NCI-H2196 (cell line): ENCODE results near the gene RFXANK.
"Not testable (repeated sequence)": the region's sequence is repeated elsewhere in the genome, so short reads cannot be mapped to it uniquely, and the experiment has no call there.

ENCODE experiments used
- DNase-seq: peaks from one replicate; lab custom pipeline; 2025; ENCODE audit not compliant: unreplicated experiment; lab: John Stamatoyannopoulos, UW

The RFXANK gene

GRCh38 chr19:19192078-19192882 is at the start of gene RFXANK, which contains the start of gene BORCS8:
RFXANK (plus strand) TSS chr19:19192258; CDS start chr19:19193947, 1,689 bp downstream.
BORCS8 (minus strand) TSS chr19:19192152; CDS start chr19:19192117, 35 bp downstream.
- peak; percentile 99 for DNase-seq

GRCh38 chr19:19142347-19142746 is 49.7 kb upstream of the RFXANK start:
- DNase-seq = no peak

DNA sequence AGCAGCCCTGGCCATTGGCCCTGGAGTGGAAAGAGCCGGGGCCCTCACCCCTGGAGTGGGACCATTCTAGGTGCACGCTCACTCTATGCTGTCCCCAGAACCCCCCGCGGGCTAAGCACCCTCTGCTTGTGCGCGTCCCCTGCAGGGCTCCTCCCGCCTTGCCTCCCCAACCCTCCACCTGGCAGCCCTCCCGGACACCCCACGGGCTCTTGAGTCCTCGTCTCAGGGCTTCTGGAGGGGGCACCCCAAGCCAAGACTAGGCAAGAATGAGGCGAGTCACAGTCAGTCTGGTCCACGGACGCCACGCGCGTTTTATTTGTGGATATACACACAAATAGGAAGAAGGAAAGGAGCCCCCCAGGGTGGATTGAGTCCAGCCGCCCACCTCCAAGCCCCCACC is 46.8 kb upstream of the RFXANK start:
- no peak for DNase-seq

GRCh38 chr19:19145684-19146608 is 46.1 kb upstream of the RFXANK start:
- peak; percentile 80 for DNase-seq

DNA sequence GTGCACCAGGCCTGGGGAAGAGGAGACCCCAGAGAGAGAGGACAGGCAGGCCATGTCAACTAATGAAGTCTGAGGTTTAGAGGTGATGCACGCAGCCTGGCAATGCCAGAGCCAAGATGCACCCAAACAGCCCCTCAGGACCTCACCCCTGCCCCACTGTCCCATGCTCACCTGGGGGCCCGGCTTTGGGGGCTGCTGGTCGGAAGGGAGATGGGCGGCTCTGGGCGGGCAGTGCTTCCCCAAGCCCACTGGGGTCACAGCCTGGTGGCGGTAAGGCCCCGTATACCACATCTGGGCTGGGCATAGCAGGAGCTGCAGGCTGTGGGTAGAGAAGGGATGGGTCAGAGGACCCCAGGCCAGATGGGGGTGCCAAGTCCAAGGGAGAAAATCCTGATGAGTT is 45.2 kb upstream of the RFXANK start:
- no peak for DNase-seq

- no peak for DNase-seq
Observed at GRCh38 chr19:19147344-19147743, 44.7 kb upstream of the RFXANK start.

GRCh38 chr19:19148504-19148903 is 43.6 kb upstream of the RFXANK start:
- DNase-seq = not testable (repeated sequence)

- no peak for DNase-seq
Observed at GRCh38 chr19:19149435-19149834, 42.6 kb upstream of the RFXANK start.

- DNase-seq = no peak
Observed at GRCh38 chr19:19151418-19151817, 40.6 kb upstream of the RFXANK start.

DNA sequence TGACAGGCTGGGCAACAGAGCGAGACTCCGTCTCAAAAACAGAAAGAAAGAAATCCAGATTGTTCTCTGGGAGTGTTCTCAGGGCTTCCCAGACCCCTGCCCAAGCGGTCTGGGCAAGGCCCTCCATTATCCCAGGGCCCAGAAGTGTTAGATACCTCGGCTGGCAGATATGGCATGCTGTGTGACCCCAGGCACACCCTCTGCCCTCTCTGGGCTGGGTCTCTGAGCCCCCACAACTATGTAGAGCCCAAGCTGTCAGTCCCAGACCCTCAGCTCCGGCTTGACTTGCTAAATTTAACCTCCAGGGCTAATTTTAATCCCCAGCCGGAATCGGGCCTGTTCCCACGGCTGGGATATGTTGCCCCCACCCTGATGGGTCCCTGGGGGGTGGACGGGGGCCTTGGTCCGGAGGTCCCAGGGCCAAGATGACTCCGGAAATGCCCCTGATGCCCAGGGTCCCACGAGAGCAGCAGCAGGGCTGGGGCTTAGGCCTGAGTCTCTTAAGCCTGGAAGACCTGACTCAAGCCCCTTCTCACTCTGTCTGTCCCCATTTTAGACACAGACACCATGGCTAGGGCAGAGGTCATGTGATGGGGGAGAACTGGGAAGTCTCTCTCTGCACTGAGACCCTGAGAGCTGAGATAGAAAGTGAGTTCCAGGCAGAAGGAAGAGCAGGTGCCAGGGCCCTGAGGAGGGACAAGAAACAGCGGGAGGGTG is 39.2 kb upstream of the RFXANK start:
- DNase-seq = no peak

- no peak for DNase-seq
Observed at GRCh38 chr19:19154768-19155494, 37.1 kb upstream of the RFXANK start.

DNA sequence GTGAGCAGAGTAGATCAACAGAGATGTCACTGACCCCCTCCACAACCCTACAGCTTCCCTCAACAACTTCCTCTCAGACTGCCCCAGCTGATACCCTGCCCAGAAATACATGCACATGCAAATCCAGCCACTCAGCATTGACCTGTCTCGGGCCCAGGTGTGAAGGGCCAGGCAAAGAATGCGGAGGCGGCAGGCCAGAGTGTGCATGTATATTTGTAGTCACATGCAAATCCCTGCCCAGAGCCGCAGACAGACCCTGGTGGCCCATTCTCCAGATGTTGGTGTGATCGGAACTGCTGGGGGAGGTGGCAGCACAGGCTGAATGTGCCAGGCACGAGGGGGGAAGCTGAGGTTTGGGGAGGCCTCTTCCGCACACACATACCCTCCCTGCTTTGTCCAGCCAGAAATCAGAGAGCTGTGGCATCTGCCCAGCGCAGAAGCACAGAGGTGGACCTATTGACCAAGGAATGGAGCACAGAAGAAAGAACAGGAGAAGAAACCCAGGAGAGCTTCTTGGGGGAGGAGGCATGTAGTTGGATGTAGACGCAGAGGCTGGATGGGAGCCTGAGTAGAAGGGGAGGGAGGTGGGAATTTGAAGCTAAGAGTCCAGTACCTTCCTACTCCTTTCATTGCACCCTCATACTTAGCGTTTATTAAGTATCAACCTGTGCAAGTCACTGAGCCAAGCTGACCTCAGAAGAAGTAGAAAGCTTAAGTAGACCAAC is 36.4 kb upstream of the RFXANK start:
- no peak for DNase-seq

GRCh38 chr19:19157808-19158207 is 34.2 kb upstream of the RFXANK start:
- DNase-seq = no peak

GRCh38 chr19:19159534-19159933 is 32.5 kb upstream of the RFXANK start:
- no peak for DNase-seq

- no peak for DNase-seq
Observed at GRCh38 chr19:19160461-19161035, 31.5 kb upstream of the RFXANK start.

- DNase-seq = no peak
Observed at GRCh38 chr19:19162495-19162894, 29.6 kb upstream of the RFXANK start.

DNA sequence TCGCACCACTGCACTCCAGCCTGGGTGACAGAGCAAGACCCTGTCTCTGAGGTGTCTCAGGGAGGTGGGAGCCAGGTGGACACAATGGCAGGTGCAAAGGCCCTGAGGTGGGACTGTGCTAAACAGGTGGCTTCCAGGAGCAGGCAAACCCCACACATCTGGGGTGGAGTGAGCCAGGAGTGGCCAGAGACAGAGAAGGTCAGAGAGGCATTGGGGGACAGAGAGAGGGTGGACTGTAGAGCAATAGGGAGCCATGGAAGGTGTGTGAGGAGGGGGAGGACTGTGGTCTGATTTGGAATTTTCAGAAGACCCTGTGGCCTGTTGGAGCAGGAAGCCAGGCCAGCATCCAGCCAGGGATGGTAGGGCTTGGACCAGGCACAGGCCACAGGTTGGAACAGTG is 26.7 kb upstream of the RFXANK start:
- DNase-seq = no peak

DNA sequence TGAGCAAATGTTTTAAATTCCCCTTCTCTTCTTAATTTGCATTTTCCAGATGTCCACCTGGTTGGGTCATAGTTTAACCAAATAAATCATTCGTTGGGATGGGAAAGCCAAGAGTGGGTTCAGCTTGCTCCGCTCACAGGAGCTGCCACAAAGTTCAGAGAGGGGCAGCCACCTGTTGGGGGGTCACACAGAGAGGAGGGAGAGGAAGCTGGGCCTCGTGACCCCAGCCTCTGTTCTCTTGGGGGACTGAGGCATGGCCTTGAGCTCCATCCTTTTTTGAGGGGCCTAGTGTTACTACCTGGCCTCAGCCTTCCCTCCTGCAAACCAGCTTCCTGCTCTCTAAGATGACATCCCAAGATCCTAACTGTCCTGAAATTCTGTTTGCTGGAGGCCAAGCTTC is 24.4 kb upstream of the RFXANK start:
- DNase-seq = no peak

GRCh38 chr19:19169236-19170052 is 22.6 kb upstream of the RFXANK start:
- DNase-seq = no peak
